ENCODE measurements around the gene TDRD1. TPM values are rescaled to one million over a fixed set of nuclear protein-coding genes. Genes with fewer than 3 reads are reported as not detected.
"Not testable (repeated sequence)": the region's sequence is repeated elsewhere in the genome, so short reads cannot be mapped to it uniquely, and the experiment has no call there.

The TDRD1 gene
- total RNA-seq, 4 donors from 2014 or later = under 0.01 to 0.42 (median 0.22) TPM; not detected in 1

DNA sequence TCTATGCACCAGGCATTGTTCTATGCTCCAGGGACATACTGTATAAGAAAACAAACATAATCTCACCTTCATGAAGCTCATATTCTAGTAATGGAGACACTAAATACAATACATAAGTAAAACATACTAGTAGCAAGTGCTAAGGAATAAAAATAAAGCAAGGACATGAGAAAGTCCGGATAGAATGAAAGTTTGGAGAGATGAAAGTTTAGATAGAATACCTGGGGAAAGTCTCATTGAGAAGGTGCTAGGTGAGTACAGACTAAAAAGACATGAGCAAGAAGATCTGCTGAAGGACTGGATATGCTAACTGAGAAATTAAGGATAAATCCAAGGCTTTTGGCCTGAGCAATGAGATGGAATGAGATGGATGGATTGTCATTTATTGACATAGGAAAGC is 39.1 kb upstream of the TDRD1 start:
- WGBS, 2 donors = 48 to 60% methylated on average over 1 of the region's 1 CpG
- Histone ChIP-seq H3K4me3 (no peak overlapping the region), H3K36me3 (peaks cover 0 to 60% (median 0%) of the 10 kb centered on the region in 3 donors), H3K27me3 (no peaks in the 10 kb centered on the region), H3K27ac (no peak overlapping the region), H3K4me1 (no peaks in the 10 kb centered on the region), H3K9me3 (no peaks in the 10 kb centered on the region)
- DNase-seq (ENCODE audit: low spot score in 2 of 2) = no peak
- TF ChIP-seq, protein P1, sequence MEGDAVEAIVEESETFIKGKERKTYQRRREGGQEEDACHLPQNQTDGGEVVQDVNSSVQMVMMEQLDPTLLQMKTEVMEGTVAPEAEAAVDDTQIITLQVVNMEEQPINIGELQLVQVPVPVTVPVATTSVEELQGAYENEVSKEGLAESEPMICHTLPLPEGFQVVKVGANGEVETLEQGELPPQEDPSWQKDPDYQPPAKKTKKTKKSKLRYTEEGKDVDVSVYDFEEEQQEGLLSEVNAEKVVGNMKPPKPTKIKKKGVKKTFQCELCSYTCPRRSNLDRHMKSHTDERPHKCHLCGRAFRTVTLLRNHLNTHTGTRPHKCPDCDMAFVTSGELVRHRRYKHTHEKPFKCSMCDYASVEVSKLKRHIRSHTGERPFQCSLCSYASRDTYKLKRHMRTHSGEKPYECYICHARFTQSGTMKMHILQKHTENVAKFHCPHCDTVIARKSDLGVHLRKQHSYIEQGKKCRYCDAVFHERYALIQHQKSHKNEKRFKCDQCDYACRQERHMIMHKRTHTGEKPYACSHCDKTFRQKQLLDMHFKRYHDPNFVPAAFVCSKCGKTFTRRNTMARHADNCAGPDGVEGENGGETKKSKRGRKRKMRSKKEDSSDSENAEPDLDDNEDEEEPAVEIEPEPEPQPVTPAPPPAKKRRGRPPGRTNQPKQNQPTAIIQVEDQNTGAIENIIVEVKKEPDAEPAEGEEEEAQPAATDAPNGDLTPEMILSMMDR (IDR thresholded peaks at IDR 0.05) = no peak
- TF ChIP-seq POLR2A (IDR thresholded peaks at IDR 0.05) (no peak), EP300 (IDR thresholded peaks at IDR 0.05) (no peak)

- peaks cover 0 to 53% (median 0%) of the 10 kb centered on the region in 3 donors for H3K36me3 ChIP-seq
- not testable (repeated sequence) for H3K27ac ChIP-seq; H3K4me1 ChIP-seq; H3K4me3 ChIP-seq; H3K27me3 ChIP-seq; DNase-seq (ENCODE audit: low spot score in 2 of 2); H3K9me3 ChIP-seq
- WGBS, 2 donors = 96 to 98% methylated on average over 2 of the region's 2 CpGs
Observed at GRCh38 chr10:114140827-114141226, 38.3 kb upstream of the TDRD1 start.

- H3K27ac ChIP-seq = no peak overlapping the region
- no peaks in the 10 kb centered on the region for H3K9me3 ChIP-seq
- no peak for DNase-seq (ENCODE audit: low spot score in 2 of 2)
- H3K36me3 ChIP-seq = peaks cover 0 to 46% (median 0%) of the 10 kb centered on the region in 3 donors
- H3K4me3 ChIP-seq = no peak overlapping the region
- no peaks in the 10 kb centered on the region for H3K4me1 ChIP-seq
- WGBS, 2 donors = 78 to 89% methylated on average over 3 of the region's 3 CpGs
- H3K27me3 ChIP-seq = no peaks in the 10 kb centered on the region
- TF ChIP-seq, protein P1 (IDR thresholded peaks at IDR 0.05) = no peak
- TF ChIP-seq POLR2A (IDR thresholded peaks at IDR 0.05) (no peak), EP300 (IDR thresholded peaks at IDR 0.05) (no peak)
Observed at GRCh38 chr10:114142018-114142417, 37.1 kb upstream of the TDRD1 start.

DNA sequence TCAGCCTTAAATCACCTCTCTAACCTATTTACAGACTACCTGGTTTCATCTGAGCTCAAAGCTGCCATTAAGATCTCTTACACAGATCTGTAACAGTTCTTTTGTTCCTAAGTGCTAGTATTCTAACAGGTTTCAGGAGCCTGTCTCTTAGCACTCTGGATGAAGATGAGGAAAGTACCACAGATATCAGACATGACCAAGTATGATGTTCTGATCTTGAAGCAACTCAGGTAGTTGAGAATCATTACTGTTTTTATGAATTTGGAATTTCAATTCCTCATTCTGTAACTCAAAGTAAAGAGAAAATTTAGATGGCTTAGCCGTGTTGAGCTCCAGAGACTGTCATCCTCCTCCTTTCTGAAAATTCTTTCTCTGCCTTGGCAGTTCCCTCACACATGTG is 36.0 kb upstream of the TDRD1 start:
- TF ChIP-seq, protein P1 (IDR thresholded peaks at IDR 0.05) = no peak
- TF ChIP-seq EP300 (IDR thresholded peaks at IDR 0.05) = no peak
- TF ChIP-seq POLR2A (IDR thresholded peaks at IDR 0.05) = no peak
- H3K4me1 ChIP-seq = no peaks in the 10 kb centered on the region
- no peaks in the 10 kb centered on the region for H3K27me3 ChIP-seq
- H3K9me3 ChIP-seq = no peaks in the 10 kb centered on the region
- H3K36me3 ChIP-seq = peaks cover 0 to 53% (median 0%) of the 10 kb centered on the region in 3 donors
- no peak for DNase-seq (ENCODE audit: low spot score in 2 of 2)
- no peak overlapping the region for H3K27ac ChIP-seq
- no peak overlapping the region for H3K4me3 ChIP-seq
- WGBS, 2 donors = 91 to 96% methylated on average over 1 of the region's 1 CpG

DNA sequence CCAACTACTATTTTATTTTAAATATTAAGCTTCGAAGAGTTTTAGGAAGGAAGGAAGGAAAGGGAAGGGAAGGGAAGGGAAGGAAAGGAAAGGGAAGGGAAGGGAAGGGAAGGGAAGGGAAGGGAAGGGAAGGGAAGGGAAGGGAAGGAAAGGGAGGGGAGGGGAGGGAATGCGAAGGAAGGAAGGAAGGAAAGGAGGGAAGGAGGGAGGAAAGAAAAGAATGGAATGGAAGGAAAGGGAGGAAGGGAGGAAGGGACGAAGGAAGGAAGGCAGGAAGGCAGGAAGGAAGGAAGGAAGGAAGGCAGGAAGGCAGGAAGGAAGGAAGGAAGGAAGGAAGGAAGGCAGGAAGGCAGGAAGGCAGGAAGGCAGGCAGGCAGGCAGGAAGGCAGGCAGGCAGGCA is 29.7 kb upstream of the TDRD1 start:
- not testable (repeated sequence) for H3K27ac ChIP-seq; H3K4me3 ChIP-seq; H3K9me3 ChIP-seq; DNase-seq (ENCODE audit: low spot score in 2 of 2); H3K4me1 ChIP-seq; H3K27me3 ChIP-seq
- WGBS, 2 donors = 87 to 92% methylated on average over 3 of the region's 3 CpGs
- peaks cover 0 to 55% (median 0%) of the 10 kb centered on the region in 3 donors for H3K36me3 ChIP-seq

GRCh38 chr10:114151486-114151885 is 27.7 kb upstream of the TDRD1 start:
- H3K27me3 ChIP-seq = no peaks in the 10 kb centered on the region
- no peaks in the 10 kb centered on the region for H3K4me1 ChIP-seq
- no peak for DNase-seq (ENCODE audit: low spot score in 2 of 2)
- peaks cover 0 to 4% (median 2%) of the 10 kb centered on the region in 4 donors for H3K9me3 ChIP-seq
- WGBS, 2 donors = 89 to 90% methylated on average over 2 of the region's 2 CpGs
- H3K4me3 ChIP-seq = no peak overlapping the region
- TF ChIP-seq EP300 (IDR thresholded peaks at IDR 0.05) = no peak
- no peak for TF ChIP-seq POLR2A (IDR thresholded peaks at IDR 0.05)
- TF ChIP-seq, protein P1 (IDR thresholded peaks at IDR 0.05) = no peak
- peaks cover 0 to 74% (median 0%) of the 10 kb centered on the region in 3 donors for H3K36me3 ChIP-seq
- H3K27ac ChIP-seq = no peak overlapping the region

Measured in tibial nerve (tissue), 4 donors.